Subcutaneous adipose tissue (tissue), 4 donors: ENCODE measurements around the gene TUBGCP6. TPM values are rescaled to one million over a fixed set of nuclear protein-coding genes. Genes with fewer than 3 reads are reported as not detected.

Experiments
- CTCF ChIP-seq: fragments of 450-650 bp; IDR thresholded peaks from one replicate; pipeline ENCODE4 v1.5.1; 2016; ENCODE audit warnings: low read depth, mild to moderate bottlenecking, control low read depth, antibody characterized with exemption, moderate library complexity
- total RNA-seq, 4 donors: library from RNA; depleted of rRNA; stranded (reverse); fragments of >200 nt; gene quantifications; one replicate each; pipeline ENCODE4 v1.1.0, GENCODE V29; 2016

The TUBGCP6 gene
- total RNA-seq, 4 donors from 2014 or later: 21.1 to 60.3 (median 25.6) TPM

GRCh38 chr22:50175921-50176849 lies 68.6 kb downstream of the TUBGCP6 start:
- no peak for TF ChIP-seq CTCF

GRCh38 chr22:50175191-50175461 lies 69.7 kb downstream of the TUBGCP6 start:
- no peak for TF ChIP-seq CTCF

GRCh38 chr22:50174382-50175190 lies 70.2 kb downstream of the TUBGCP6 start:
- no peak for TF ChIP-seq CTCF

GRCh38 chr22:50173983-50174355 lies 70.9 kb downstream of the TUBGCP6 start:
- TF ChIP-seq CTCF: no peak

GRCh38 chr22:50173311-50173982 lies 71.4 kb downstream of the TUBGCP6 start:
- no peak for TF ChIP-seq CTCF

GRCh38 chr22:50171965-50172421 lies 72.8 kb downstream of the TUBGCP6 start:
- TF ChIP-seq CTCF: no peak
